Activated CD4-positive, alpha-beta memory T cell treated with anti-CD3 and anti-CD28 coated beads, Interleukin-2, amount 10 ng/mL, durations not matched to agents 7 days and 5 days (primary cell): ENCODE measurements around the gene RHD. TPM values are rescaled to one million over a fixed set of nuclear protein-coding genes. Genes with fewer than 3 reads are reported as not detected.
"Not testable (repeated sequence)": the region's sequence is repeated elsewhere in the genome, so short reads cannot be mapped to it uniquely, and the experiment has no call there.

Source experiments
- CTCF ChIA-PET: fragments of 350-600 bp; sonication (Branson Sonifier 250); formaldehyde crosslinking; loops from one replicate; lab custom pipeline; 2021; ENCODE audit warnings: antibody characterized with exemption, inconsistent platforms; lab: Charles Lee
- POLR2A ChIA-PET: fragments of 350-600 bp; sonication (Branson Sonifier 250); formaldehyde crosslinking; loops from one replicate; lab custom pipeline; 2021; ENCODE audit warnings: antibody characterized with exemption; lab: Charles Lee
- DNase-seq: peaks from one replicate; pipeline ENCODE4 v3.0.0-alpha.2; 2020
- H3K27ac Mint-ChIP-seq: one replicate; pipeline ENCODE4 v1.8.0; 2021; ENCODE audit warnings: mild to moderate bottlenecking, mixed read lengths
- H3K27me3 Mint-ChIP-seq: one replicate; pipeline ENCODE4 v1.8.0; 2021; ENCODE audit warnings: mixed read lengths
- H3K36me3 Mint-ChIP-seq: one replicate; pipeline ENCODE4 v1.8.0; 2021; ENCODE audit warnings: low read depth, mixed read lengths
- H3K4me1 Mint-ChIP-seq: one replicate; pipeline ENCODE4 v1.8.0; 2021; ENCODE audit warnings: mixed read lengths
- H3K4me3 Mint-ChIP-seq: one replicate; pipeline ENCODE4 v1.8.0; 2021; ENCODE audit warnings: mild to moderate bottlenecking, mixed read lengths
- H3K9me3 Mint-ChIP-seq: one replicate; pipeline ENCODE4 v1.8.0; 2021; ENCODE audit warnings: mixed read lengths
- total RNA-seq, 2 experiments: library from RNA; stranded (reverse); gene quantifications; one replicate each; pipeline ENCODE4 v1.2.3, GENCODE V29; 2021

Gene RHD
- total RNA-seq, 2 experiments from 2014 or later = not detected

- H3K27me3 Mint-ChIP-seq, CTCF ChIA-PET: not testable (repeated sequence)
- H3K27ac Mint-ChIP-seq = peak overlapping the region; percentile 79
Observed at GRCh38 chr1:25266554-25267287, 5.6 kb upstream of the RHD start.

GRCh38 chr1:25267288-25268142, 4.8 kb upstream of the RHD start:
- peak overlapping the region; percentile 67 for H3K27ac Mint-ChIP-seq
- H3K9me3 Mint-ChIP-seq, CTCF ChIA-PET, POLR2A ChIA-PET, H3K4me1 Mint-ChIP-seq, H3K27me3 Mint-ChIP-seq: not testable (repeated sequence)
- H3K4me3 Mint-ChIP-seq = peak overlapping the region; percentile 71
- peak; percentile 85 for DNase-seq
- H3K36me3 Mint-ChIP-seq = peaks cover 17% of the 10 kb centered on the region

More at GRCh38 chr1:25266554-25267287, 5.6 kb upstream of the RHD start:
- Mint-ChIP-seq H3K36me3 (peaks cover 21% of the 10 kb centered on the region), H3K4me3 (peak overlapping the region; percentile 88)
- H3K4me1 Mint-ChIP-seq, H3K9me3 Mint-ChIP-seq, POLR2A ChIA-PET: not testable (repeated sequence)
- DNase-seq = peak; percentile 26

GRCh38 chr1:25268143-25268760, 4.1 kb upstream of the RHD start:
- CTCF ChIA-PET, H3K9me3 Mint-ChIP-seq: not testable (repeated sequence)
- peak overlapping the region; percentile 67 for H3K27ac Mint-ChIP-seq

GRCh38 chr1:25275648-25276047, 3.3 kb downstream of the RHD start:
- POLR2A ChIA-PET, H3K27me3 Mint-ChIP-seq, H3K4me1 Mint-ChIP-seq, H3K4me3 Mint-ChIP-seq, H3K9me3 Mint-ChIP-seq, CTCF ChIA-PET, H3K27ac Mint-ChIP-seq, H3K36me3 Mint-ChIP-seq, DNase-seq: not testable (repeated sequence)

More at GRCh38 chr1:25268143-25268760, 4.1 kb upstream of the RHD start:
- POLR2A ChIA-PET, H3K4me1 Mint-ChIP-seq, H3K36me3 Mint-ChIP-seq, H3K27me3 Mint-ChIP-seq, DNase-seq: not testable (repeated sequence)
- H3K4me3 Mint-ChIP-seq = peak overlapping the region; percentile 71

- H3K4me3 Mint-ChIP-seq, CTCF ChIA-PET, POLR2A ChIA-PET, DNase-seq, H3K36me3 Mint-ChIP-seq, H3K4me1 Mint-ChIP-seq, H3K27ac Mint-ChIP-seq, H3K27me3 Mint-ChIP-seq, H3K9me3 Mint-ChIP-seq: not testable (repeated sequence)
Observed at GRCh38 chr1:25277295-25277694, 5.0 kb downstream of the RHD start.

GRCh38 chr1:25278358-25278757, 6.0 kb downstream of the RHD start:
- H3K9me3 Mint-ChIP-seq, DNase-seq, CTCF ChIA-PET, H3K4me1 Mint-ChIP-seq, H3K36me3 Mint-ChIP-seq, H3K27ac Mint-ChIP-seq, H3K27me3 Mint-ChIP-seq, H3K4me3 Mint-ChIP-seq: not testable (repeated sequence)
- POLR2A ChIA-PET = interaction anchor here (1.0 kb wide), 1 partner anchor 31 kb away, joined by 3 read pairs; the partner anchor contains the start of gene RSRP1

GRCh38 chr1:25278790-25279189, 6.5 kb downstream of the RHD start:
- H3K4me3 Mint-ChIP-seq, CTCF ChIA-PET, H3K4me1 Mint-ChIP-seq, H3K36me3 Mint-ChIP-seq, DNase-seq, H3K27ac Mint-ChIP-seq, H3K27me3 Mint-ChIP-seq, H3K9me3 Mint-ChIP-seq: not testable (repeated sequence)
- POLR2A ChIA-PET = interaction anchor here (1.0 kb wide), 1 partner anchor 31 kb away, joined by 3 read pairs; the partner anchor contains the start of gene RSRP1

GRCh38 chr1:25279693-25280111, 7.4 kb downstream of the RHD start:
- H3K27ac Mint-ChIP-seq, H3K27me3 Mint-ChIP-seq, H3K4me1 Mint-ChIP-seq, CTCF ChIA-PET, DNase-seq, H3K36me3 Mint-ChIP-seq, POLR2A ChIA-PET, H3K4me3 Mint-ChIP-seq, H3K9me3 Mint-ChIP-seq: not testable (repeated sequence)

GRCh38 chr1:25285862-25286261, 13.6 kb downstream of the RHD start:
- CTCF ChIA-PET, H3K27ac Mint-ChIP-seq, H3K4me3 Mint-ChIP-seq, H3K36me3 Mint-ChIP-seq, H3K9me3 Mint-ChIP-seq, POLR2A ChIA-PET, H3K4me1 Mint-ChIP-seq, DNase-seq, H3K27me3 Mint-ChIP-seq: not testable (repeated sequence)

- H3K27ac Mint-ChIP-seq, H3K9me3 Mint-ChIP-seq, H3K4me1 Mint-ChIP-seq, H3K27me3 Mint-ChIP-seq, DNase-seq, H3K36me3 Mint-ChIP-seq, H3K4me3 Mint-ChIP-seq, POLR2A ChIA-PET, CTCF ChIA-PET: not testable (repeated sequence)
Observed at GRCh38 chr1:25287164-25287563, 14.9 kb downstream of the RHD start.

- H3K9me3 Mint-ChIP-seq, H3K27ac Mint-ChIP-seq, H3K4me1 Mint-ChIP-seq, H3K36me3 Mint-ChIP-seq, CTCF ChIA-PET, POLR2A ChIA-PET, H3K4me3 Mint-ChIP-seq, H3K27me3 Mint-ChIP-seq, DNase-seq: not testable (repeated sequence)
Observed at GRCh38 chr1:25288573-25289101, 16.3 kb downstream of the RHD start.

GRCh38 chr1:25290043-25290442, 17.7 kb downstream of the RHD start:
- H3K9me3 Mint-ChIP-seq, H3K4me3 Mint-ChIP-seq, CTCF ChIA-PET, H3K36me3 Mint-ChIP-seq, H3K27ac Mint-ChIP-seq, POLR2A ChIA-PET, H3K4me1 Mint-ChIP-seq, DNase-seq, H3K27me3 Mint-ChIP-seq: not testable (repeated sequence)

GRCh38 chr1:25293426-25293825, 21.1 kb downstream of the RHD start:
- CTCF ChIA-PET, H3K27me3 Mint-ChIP-seq, H3K4me1 Mint-ChIP-seq, DNase-seq, H3K27ac Mint-ChIP-seq, POLR2A ChIA-PET, H3K4me3 Mint-ChIP-seq, H3K36me3 Mint-ChIP-seq, H3K9me3 Mint-ChIP-seq: not testable (repeated sequence)
